Measurements from ENCODE around the gene ELF4.
"Not testable (repeated sequence)": the region's sequence is repeated elsewhere in the genome, so short reads cannot be mapped to it uniquely, and the experiment has no call there.

Gene ELF4

DNA sequence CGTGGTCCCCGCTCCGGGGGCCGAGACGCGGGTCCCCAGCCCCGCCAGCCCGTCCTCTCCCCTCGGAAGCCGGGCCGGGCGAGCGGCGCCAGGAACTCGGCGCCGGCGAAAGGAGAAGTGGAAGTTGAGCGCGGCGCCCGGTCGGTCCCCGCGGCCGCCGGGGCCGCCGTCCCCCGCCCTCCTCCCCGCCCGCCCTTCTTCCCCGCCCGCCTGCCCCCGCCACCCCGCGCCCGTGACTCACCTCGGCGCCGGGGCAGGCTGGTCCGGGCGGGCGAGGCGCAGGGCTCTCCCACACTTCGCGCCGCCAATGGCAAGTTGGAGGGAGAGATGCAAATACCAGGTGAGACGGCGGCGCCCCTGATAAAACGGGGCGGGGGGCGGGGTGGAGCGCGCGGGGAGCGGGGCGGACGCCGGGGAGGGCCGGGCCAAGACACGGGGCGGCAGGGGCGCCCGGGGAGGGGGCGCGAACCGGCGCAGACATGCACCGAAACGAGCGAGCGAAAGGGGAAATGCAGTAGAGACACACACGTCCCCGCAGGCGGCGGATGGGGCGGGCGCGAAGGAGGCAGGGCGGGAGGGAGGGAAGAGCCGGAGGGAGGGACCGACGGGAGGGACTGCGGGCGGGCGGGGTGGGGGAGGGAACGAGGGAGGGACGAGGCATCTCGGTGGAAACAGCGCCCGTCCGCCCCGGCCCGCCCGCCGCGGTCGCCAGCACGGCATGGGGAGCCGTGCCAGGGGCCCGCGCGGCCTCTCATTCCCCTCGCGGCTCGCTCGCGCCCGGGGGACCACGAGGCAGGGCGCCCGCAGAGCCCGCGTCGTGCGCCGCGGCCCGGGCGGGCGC lies at the start of gene ELF4:
TSS of gene ELF4 (minus strand) at position 119 of the 841 bp plus-strand sequence. CDS start 29,167 bp downstream, outside the sequence.
- DNase-seq, result peak; percentile 14

DNA sequence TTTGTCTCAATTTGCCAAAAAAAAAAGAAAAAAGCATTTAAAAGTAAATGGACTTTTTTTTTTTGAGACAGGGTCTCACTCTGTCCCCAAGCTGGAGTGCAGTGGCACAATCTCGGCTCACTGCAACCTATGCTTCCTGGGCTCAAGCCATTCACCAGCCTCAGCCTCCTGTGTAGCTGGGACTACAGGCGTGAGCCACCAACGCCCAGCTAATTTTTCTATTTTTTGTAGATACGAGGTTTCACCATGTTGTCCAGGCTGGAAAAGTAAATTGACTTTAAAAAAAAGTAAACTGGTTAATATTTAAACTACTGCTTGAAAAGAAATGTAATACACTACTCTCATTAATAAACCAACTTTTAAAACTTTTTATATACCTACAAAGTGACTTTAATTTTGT lies 49.5 kb upstream of the ELF4 start:
- DNase-seq, result no peak

DNA sequence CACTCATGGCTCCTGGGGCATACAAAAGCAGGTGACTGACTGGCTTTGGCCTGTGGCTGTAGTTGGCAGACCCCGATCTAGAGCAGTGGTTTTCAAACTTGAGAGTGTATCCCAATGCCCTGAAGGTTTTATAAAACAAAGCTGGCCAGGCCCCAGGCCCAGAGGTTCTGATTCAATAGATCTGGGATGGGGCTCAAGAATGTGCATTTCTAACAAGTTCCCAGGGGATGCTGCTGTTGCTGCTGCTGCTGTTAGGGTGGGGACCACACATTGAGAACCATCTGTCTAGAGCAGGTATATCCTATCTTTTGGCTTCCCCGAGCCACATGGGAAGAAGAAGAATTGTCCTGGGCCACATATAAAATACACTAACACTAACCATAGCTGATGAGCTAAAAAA lies 48.0 kb upstream of the ELF4 start:
- DNase-seq, result no peak

DNA sequence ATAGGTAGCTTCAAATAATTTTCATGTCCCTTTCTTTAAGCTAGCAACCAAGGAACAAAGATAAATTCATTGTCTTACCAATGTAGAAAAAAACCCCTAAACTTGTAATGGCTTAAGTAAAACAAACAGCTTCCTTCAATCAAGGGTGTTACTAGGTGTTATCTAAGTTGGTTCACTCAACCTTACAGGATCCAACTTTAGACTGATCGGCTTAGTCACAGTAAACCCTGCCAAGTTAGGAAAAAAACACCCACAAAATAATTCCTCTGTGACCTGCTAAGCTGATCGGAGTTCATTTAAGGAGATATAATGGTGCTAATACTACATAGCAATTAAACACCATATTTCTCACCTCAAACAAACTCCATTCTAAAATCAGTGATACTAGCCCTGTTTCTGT lies 45.3 kb upstream of the ELF4 start:
- no peak for DNase-seq

DNA sequence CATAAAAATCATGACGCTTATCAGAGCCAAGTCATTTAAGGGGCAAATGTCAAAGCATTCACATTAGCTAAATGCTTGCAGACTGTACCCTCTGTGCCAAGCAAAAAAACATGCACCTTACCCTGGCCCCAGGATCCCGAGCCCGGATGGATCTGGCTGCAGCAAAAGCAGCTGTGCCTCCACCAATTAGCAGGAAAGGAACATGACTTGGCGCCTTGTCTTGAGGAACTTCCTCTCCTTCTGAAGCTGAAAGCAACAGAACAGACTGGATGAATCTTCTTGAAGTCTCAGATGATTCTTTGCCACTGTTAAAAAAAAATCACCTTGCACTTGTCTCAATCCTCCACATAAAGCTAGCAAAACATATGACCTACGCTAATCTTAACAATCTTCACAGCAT lies 37.3 kb upstream of the ELF4 start:
- no peak for DNase-seq

DNA sequence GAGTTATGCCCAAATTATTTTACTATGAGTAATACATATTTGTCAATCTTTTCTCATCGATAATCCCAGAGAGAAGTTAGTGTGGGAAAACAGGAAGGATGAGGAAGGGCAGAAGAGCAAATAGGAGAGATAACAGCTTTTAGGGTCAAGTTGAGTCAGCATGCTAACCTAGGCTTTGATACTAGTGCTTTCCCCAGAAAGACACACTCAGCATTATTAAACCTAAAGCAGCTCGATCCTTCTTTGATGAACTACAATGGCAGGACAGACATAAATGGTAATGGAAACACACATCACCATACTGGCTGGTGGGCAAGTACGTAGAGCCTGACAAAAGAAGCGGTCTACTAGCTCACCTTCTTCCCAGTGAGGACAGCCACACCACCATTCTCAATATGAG lies 34.8 kb upstream of the ELF4 start:
- no peak for DNase-seq

DNA sequence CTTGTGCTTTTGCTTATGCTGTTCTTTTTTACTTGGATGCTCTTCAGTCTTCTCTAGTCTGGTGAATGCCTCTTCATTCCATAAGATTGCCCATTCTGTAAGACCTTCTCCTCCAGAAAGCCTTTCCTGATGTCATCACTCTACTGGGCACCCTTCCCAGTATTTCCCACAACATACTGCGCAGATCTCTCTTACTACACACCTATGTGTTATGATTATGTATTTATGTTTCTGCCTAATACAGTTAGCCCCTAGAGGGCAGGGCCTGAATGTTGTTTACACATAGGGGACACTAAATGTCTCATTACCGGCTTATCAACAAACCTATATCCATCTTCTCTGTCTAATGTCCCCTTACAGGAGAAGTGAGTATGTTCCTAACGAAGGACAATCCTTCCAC lies 34.2 kb upstream of the ELF4 start:
- DNase-seq, result peak; percentile 15

DNA sequence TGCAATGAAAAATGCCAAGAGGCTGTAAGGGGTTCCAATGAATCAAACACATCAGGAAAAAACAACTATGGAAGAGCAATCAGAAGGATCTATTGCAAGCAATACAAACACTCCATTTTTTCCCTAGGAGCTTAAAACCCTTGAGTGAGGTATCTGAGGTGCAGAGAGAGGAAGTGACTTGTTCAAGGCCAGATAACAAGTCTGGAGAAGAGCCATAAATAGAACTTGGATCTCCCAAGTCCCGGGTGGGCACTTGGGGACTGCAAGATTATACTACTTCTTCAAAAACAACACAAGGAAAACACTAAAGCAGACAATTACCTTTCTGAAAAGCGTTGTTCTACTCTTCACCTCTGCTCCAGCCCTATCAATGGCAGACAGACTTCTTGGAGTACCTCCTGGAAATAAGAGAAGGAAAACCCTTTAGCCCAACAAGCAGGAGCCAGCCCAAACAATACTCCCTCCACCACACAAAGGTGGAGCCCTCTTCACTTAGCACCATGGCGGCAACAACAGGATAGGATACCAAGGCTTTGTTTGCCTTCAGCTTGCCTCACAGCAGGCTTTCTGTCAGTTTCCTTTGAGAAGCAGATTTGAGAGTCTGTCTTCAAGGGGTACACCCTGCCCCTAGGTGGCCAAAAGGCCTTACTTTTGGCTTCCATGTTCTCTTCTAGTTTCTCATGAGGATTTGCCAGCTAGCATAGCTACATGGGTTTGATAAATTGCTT lies 29.3 kb upstream of the ELF4 start:
- peak; percentile 60 for DNase-seq

DNA sequence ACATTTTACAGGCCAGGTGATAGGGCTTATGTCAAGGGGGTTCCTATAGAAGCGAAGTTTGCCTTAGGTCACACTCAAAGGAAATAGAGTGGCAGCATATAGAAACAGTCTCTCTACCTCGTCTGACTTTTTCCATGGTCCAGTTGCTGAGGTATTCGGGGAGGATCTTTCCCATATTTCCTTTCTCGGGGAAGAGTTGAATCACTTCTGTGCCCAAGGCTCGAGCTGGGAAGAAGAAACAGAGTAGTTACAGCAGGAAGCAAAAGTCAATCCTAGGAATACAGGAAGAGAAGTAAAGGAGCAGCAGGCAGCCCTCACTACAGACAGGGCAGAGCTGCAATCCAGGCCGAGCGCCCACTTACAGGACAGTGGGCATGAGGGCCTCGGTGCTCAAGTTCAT lies 26.7 kb upstream of the ELF4 start:
- no peak for DNase-seq

DNA sequence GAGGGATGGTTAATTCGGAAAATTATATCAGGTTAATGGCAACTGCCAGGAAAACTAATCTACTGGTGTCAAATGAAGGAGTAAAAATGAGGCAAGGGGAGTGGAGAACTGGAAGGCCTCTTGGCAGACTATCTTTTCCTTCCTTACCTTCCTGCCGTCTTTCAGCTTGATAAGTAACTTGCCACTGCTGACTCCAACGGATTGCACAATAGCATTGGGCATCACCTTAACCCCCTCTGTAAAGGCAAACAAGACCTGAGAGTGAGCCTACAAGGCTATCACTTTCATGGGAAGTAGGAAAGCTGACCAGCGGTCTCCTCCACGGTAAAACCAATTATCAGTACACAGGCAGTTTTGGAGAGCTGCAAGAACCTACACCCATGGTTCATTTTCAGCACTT lies 26.2 kb upstream of the ELF4 start:
- no peak for DNase-seq

DNA sequence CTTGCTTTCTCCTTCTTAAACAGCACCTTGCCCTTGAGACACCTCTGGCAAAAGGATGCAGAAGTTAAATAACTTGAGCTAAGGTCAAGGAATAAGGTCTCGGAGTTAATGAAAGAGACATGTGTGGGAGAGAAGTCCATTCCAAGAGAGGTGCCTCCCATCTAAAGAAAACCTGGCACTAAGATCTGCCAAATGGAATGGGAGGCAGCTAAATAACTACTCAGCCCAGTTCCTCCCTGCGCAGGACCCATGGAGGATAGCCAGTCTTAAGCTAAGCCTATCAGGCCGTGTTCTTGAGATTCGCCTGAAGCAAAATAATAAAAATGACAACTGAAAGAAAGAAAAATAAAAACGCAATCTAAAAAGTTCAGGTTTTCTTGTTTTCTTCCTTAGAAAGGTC lies 20.7 kb upstream of the ELF4 start:
- DNase-seq, result no peak

DNA sequence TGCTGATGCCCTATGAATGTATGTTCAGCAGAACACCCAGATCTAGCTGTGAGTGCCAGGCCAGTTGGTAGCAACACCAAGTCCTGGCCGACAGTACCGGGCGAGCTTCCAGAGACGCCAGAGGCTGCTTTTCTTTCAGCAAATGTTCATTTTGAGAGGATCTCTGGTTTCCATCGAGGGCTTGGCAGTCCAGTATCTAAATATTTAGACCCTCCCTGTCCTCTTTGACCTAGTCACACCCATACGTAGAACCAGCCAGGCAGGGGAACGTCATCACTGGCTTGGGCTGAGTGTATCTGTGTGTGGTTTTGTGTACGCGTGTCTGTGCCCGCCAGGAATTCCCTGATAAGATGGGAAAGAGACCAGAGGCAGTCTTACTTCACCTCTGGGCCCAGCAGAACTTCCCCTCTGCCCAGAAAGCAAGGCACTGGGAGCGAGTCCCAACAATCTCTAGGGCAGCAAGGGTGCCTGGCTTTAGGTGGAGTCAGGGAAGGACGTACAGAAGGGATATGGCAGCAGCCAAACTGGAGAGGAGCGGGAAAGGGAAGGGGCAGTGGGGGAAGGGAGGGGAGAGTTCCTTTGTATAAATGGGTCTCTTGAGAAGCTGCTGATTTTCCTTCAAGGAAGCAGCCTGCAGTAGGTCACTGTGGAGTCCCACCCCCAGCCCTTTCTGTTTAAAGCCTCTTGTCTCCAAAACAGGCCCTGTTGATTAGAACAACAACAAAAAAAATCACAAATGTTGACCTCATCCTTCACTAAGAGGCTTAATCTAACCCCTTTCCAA lies 15.0 kb upstream of the ELF4 start:
- no peak for DNase-seq

DNA sequence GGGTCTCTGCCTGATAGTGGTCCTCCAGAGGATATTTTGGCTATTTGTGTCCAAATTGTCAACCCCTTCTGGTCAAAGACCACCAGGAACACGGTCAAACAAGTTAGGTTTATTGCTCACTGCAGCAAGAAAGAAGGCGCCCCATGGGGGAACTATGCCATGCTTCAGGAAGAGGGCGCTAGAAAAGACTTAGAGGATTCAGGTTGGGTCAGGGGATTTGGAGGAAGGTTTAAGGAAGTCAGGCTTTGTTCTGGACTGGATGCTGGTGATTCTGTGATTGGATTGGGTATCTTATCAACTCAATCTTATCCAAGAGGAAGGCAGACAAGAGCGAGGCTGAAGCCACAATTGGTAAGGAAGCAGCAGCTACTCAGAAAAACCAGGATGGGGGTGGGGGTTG lies 14.3 kb upstream of the ELF4 start:
- no peak for DNase-seq

DNA sequence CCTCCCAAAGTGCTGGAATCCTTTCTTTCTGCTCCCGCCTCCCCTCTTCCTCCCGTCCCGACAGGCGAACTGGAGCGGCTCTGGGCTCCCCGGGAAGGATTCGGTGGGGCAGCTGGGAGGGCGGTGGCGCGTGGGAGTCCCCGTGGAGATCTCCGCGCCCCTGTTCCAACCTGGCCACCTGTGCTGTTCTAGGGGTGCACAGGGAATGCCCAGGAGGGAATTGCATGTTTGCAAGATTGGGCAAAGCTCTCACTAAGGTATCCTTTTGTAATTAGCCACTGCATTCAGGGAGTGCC lies 11.2 kb upstream of the ELF4 start:
- DNase-seq, result no peak

DNA sequence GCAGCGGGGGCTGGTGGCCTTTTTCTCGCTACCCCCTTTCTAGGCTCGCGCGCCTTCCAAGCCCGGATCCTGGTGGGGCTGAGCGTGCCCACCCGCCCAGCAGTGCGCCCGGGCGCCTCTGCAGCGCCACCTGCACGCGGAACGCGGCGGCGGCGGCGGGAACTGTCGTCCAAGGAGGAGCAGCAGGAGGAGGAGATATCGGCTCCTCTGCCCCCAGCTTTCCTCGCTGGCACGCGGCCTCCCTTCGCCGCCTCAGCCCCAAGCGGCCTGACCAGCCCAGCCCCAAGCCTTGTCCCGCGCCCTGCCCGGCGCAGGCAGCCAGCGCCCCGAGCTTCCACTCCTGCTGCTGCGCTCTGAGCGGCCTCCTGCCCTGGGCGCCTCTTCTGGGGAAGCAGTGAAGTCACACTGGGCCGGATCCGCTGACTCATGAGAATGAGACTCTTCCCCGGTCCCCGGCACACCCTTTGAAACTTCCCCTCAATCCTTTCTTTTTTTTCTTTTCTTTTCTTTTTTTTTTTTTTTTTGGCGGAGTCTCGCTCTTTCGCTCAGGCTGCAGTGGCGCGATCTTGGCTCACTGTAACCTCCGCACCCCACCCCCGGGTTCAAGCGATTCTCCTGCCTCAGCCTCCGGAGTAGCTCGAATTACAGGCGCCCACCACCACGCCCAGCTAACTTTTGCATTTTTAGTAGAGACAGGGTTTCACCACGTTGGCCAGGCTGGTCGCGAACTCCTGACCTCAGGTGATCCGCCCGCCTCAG lies 10.6 kb upstream of the ELF4 start:
- DNase-seq, result no peak

DNA sequence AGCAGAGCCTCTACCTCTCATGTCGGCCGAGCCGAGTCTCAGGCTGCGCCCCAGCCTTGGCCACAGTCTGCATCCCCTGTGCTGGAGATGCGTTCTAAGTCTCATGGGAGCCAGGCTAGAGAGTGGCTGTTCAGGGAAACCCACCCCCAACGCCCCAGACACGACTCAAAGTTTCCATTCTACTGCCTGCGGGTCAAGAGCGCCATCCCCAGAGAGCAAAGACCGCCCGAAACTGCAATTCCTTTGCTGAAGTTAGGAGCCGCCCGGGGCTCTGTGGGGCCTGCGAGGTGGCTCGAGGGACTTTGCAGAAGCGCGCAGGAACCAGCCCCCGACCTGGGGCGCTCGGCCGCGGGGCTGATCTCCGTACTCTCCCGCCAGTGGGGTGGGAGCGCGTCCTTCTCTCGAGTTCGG lies 10.0 kb upstream of the ELF4 start:
- DNase-seq, result no peak

DNA sequence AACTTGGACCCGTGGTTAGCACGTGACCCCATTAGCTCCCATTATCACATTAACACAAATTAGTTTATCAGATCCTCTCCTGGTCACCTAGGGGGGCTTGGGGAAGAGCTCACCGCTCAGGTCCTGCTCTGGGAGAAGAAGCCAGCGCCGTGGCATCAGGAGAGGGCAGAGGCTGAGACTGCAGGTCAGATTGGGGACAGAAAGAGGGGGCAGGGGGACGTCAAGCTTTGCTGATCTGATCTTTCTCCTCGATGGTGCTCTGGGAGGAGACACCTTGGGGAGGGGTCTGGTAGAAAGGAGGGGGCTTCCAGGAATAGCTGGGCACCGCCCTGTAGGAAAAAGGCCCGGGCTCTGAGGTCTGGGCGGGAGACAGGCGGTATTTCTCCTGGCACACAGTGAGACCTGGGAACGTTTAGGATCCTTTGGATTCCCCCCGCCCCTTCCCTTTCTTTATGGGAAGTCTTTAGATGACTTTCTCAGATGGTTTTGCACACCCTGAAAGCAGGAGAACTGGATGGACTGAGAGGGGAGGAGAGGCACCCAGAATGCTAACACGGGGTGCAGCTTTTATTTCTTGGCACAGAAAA lies 9.1 kb upstream of the ELF4 start:
- no peak for DNase-seq

DNA sequence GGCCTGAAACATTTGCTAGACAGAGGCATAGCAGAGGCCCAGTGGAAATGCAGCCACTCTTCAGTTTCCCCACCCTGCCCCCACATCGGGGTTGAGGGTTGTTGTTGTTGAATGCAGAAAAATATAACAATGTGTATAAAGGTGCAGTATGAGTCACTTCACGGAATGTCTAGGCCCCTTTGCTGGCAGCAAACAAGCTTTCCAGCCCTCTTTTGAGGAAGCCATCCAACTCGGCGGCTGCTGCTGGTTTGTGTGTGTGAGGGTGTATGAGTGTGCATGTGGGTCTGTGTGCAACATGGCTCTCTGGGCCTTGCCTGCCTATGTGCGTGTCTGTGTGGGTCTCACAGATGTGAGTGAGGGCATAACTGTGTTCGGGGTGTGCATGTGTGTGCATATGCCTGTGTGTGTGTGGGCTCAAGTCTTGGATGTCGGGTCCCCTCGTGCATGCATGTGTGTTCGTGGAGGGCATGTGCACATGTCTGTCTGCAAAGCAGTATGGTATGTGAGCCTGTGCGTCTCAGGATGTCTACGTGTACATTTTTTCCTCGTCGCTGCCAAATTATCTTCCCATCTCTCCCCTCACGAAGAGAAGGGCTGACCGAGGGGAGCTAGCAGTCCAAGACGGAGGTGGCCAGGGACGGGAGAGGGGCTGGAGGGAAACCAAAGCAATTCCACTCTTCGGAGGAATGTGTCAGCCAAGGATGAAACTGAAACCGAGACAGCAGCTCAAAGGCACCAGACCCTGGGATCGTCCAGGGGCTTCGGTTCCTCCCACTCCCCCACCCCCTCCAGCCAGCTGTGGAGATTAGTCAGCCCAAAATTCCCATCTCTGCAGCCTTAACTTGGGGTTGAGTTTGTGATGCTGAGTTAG lies 8.4 kb upstream of the ELF4 start:
- DNase-seq, result no peak

DNA sequence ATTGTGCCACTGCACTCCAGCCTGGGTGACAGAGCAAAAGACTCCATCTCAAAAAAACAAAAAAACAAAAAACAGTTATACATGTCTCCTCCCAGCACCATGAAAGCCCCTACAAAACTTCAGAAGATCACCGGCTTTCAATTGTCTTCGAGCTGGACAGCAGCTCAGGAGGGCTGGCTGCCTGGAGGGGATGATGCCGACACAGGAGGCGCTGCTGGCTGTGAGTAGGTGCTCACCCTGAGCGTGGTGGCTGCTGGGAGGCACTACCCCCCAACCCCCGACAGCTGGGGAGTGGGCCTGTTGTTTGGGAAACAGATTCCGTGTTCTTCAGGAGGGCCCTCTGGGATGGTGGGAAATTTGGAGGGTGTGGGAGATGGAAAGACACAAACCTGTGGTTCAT lies 6.9 kb upstream of the ELF4 start:
- DNase-seq, result no peak

DNA sequence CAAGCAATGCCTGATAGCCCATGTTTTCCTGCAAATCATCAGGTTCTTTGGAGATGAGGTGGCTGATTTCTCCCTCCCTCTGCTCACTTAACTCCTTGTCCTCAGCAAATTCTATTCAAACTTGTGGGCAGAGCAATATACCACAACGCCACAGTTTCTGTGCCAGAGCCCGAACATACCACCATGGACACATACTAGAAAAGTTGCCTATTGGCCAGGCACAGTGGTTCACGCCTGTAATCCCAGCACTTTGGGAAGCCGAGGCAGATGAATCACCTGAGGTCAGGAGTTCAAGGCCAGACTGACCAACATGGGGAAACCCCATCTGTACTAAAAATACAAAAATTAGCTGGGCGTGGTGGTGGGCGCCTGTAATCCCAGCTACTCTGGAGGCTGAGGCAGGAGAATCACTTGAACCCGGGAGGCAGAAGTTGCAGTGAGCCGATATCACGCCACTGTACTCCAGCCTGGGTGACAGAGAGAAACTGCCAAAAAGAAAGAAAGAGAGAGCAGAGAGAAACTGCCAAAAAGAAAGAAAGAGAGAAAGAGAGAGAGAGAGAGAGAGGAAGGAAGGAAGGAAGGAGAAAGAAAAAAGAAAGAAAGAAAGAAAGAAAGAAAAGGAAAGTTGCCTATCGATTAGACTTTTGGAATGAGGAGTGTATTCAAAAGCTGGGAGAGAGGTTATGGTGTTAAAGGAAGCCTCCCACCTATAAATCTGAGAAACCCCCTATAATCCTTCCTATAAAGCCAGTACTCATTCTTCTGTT lies 5.0 kb upstream of the ELF4 start:
- DNase-seq, result not testable (repeated sequence)

DNA sequence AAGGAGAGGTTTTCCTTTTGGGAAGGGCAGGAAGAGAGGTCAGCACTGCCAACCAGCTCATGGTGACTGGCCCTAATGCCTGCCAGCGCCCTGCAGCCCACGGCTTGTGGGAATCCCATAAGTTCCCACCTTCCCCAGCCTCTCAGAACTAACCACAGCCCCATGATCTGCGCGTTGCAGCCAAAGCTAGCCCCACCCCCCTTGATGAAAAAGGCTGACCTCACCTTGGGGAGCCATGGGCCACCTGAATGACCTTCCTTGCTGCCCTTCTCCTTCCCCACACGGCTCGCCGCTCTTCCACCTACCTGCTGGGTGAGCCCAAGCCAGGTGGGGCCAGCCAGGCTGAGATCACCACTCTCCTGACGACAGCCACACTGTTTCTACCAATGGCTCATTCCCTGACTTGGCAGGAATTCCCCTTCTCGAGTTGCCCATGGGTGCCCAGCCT lies 3.9 kb upstream of the ELF4 start:
- peak; percentile 75 for DNase-seq
